Activated CD4-positive, alpha-beta memory T cell treated with anti-CD3 and anti-CD28 coated beads, Interleukin-2, amount 10 ng/mL, durations not matched to agents 7 days and 5 days (primary cell): ENCODE measurements around the gene LHFPL3. TPM values are rescaled to one million over a fixed set of nuclear protein-coding genes. Genes with fewer than 3 reads are reported as not detected.

Experiments
- CTCF ChIA-PET: fragments of 350-600 bp; sonication (Branson Sonifier 250); formaldehyde crosslinking; loops from one replicate; lab custom pipeline; 2021; ENCODE audit warnings: antibody characterized with exemption, inconsistent platforms; lab: Charles Lee
- POLR2A ChIA-PET: fragments of 350-600 bp; sonication (Branson Sonifier 250); formaldehyde crosslinking; loops from one replicate; lab custom pipeline; 2021; ENCODE audit warnings: antibody characterized with exemption; lab: Charles Lee
- DNase-seq: peaks from one replicate; pipeline ENCODE4 v3.0.0-alpha.2; 2020
- H3K27ac Mint-ChIP-seq: one replicate; pipeline ENCODE4 v1.8.0; 2021; ENCODE audit warnings: mild to moderate bottlenecking, mixed read lengths
- H3K27me3 Mint-ChIP-seq: one replicate; pipeline ENCODE4 v1.8.0; 2021; ENCODE audit warnings: mixed read lengths
- H3K36me3 Mint-ChIP-seq: one replicate; pipeline ENCODE4 v1.8.0; 2021; ENCODE audit warnings: low read depth, mixed read lengths
- H3K4me1 Mint-ChIP-seq: one replicate; pipeline ENCODE4 v1.8.0; 2021; ENCODE audit warnings: mixed read lengths
- H3K4me3 Mint-ChIP-seq: one replicate; pipeline ENCODE4 v1.8.0; 2021; ENCODE audit warnings: mild to moderate bottlenecking, mixed read lengths
- H3K9me3 Mint-ChIP-seq: one replicate; pipeline ENCODE4 v1.8.0; 2021; ENCODE audit warnings: mixed read lengths
- total RNA-seq, 2 experiments: library from RNA; stranded (reverse); gene quantifications; one replicate each; pipeline ENCODE4 v1.2.3, GENCODE V29; 2021

Gene LHFPL3
- total RNA-seq, 2 experiments from 2014 or later: not detected

GRCh38 chr7:104809906-104810305, 481.5 kb downstream of the LHFPL3 start:
- H3K4me1 Mint-ChIP-seq: no peaks in the 10 kb centered on the region
- POLR2A ChIA-PET: no interaction called here
- no peak overlapping the region for H3K4me3 Mint-ChIP-seq
- peaks cover 27% of the 10 kb centered on the region for H3K27me3 Mint-ChIP-seq
- H3K27ac Mint-ChIP-seq: no peak overlapping the region
- CTCF ChIA-PET: no interaction called here
- H3K36me3 Mint-ChIP-seq: no peaks in the 10 kb centered on the region
- no peak for DNase-seq
- H3K9me3 Mint-ChIP-seq: no peaks in the 10 kb centered on the region

GRCh38 chr7:104814126-104814525, 485.7 kb downstream of the LHFPL3 start:
- no peaks in the 10 kb centered on the region for H3K9me3 Mint-ChIP-seq
- peaks cover 13% of the 10 kb centered on the region for H3K27me3 Mint-ChIP-seq
- DNase-seq: no peak
- no peaks in the 10 kb centered on the region for H3K36me3 Mint-ChIP-seq
- H3K4me1 Mint-ChIP-seq: no peaks in the 10 kb centered on the region
- H3K4me3 Mint-ChIP-seq: no peak overlapping the region
- ChIA-PET POLR2A (no interaction called here), CTCF (no interaction called here)
- no peak overlapping the region for H3K27ac Mint-ChIP-seq

GRCh38 chr7:104814671-104815400, 486.4 kb downstream of the LHFPL3 start:
- DNase-seq: no peak
- Mint-ChIP-seq H3K4me3 (no peak overlapping the region), H3K27me3 (peaks cover 10% of the 10 kb centered on the region), H3K4me1 (no peaks in the 10 kb centered on the region), H3K9me3 (no peaks in the 10 kb centered on the region), H3K36me3 (no peaks in the 10 kb centered on the region), H3K27ac (no peak overlapping the region)
- CTCF ChIA-PET: no interaction called here
- POLR2A ChIA-PET: no interaction called here

- Mint-ChIP-seq H3K4me1 (no peaks in the 10 kb centered on the region), H3K9me3 (no peaks in the 10 kb centered on the region), H3K27ac (no peak overlapping the region), H3K27me3 (no peaks in the 10 kb centered on the region), H3K4me3 (no peak overlapping the region), H3K36me3 (no peaks in the 10 kb centered on the region)
- ChIA-PET CTCF (interaction anchor here (0.6 kb wide), 1 partner anchor 102 kb away, joined by 3 read pairs; no protein-coding TSS in a partner anchor), POLR2A (no interaction called here)
- no peak for DNase-seq
Measured at GRCh38 chr7:104816537-104816936, 488.1 kb downstream of the LHFPL3 start.

GRCh38 chr7:104818961-104819880, 490.8 kb downstream of the LHFPL3 start:
- CTCF ChIA-PET: interaction anchor here (0.7 kb wide), 1 partner anchor 567 kb away, joined by 3 read pairs; no protein-coding TSS in a partner anchor

GRCh38 chr7:104820836-104821535, 492.6 kb downstream of the LHFPL3 start:
- no peak for DNase-seq
- Mint-ChIP-seq H3K4me1 (no peaks in the 10 kb centered on the region), H3K27ac (no peak overlapping the region), H3K36me3 (no peaks in the 10 kb centered on the region), H3K4me3 (no peak overlapping the region), H3K9me3 (no peaks in the 10 kb centered on the region), H3K27me3 (no peaks in the 10 kb centered on the region)
- POLR2A ChIA-PET: no interaction called here
- CTCF ChIA-PET: no interaction called here

More at GRCh38 chr7:104818961-104819880, 490.8 kb downstream of the LHFPL3 start:
- no peak for DNase-seq
- Mint-ChIP-seq H3K36me3 (no peaks in the 10 kb centered on the region), H3K4me1 (no peaks in the 10 kb centered on the region), H3K27ac (no peak overlapping the region), H3K27me3 (no peaks in the 10 kb centered on the region), H3K9me3 (no peaks in the 10 kb centered on the region), H3K4me3 (no peak overlapping the region)
- POLR2A ChIA-PET: no interaction called here

- no peaks in the 10 kb centered on the region for H3K9me3 Mint-ChIP-seq
- POLR2A ChIA-PET: no interaction called here
- H3K27me3 Mint-ChIP-seq: peaks cover 2% of the 10 kb centered on the region
- no peaks in the 10 kb centered on the region for H3K36me3 Mint-ChIP-seq
- no peaks in the 10 kb centered on the region for H3K4me1 Mint-ChIP-seq
- no peak for DNase-seq
- no peak overlapping the region for H3K4me3 Mint-ChIP-seq
- CTCF ChIA-PET: no interaction called here
- H3K27ac Mint-ChIP-seq: no peak overlapping the region
Measured at GRCh38 chr7:104823177-104823576, 494.8 kb downstream of the LHFPL3 start.

- ChIA-PET CTCF (interaction anchor here (1.0 kb wide), 1 partner anchor 594 kb away, joined by 3 read pairs; no protein-coding TSS in a partner anchor), POLR2A (interaction anchor here (0.8 kb wide), 1 partner anchor 15 kb away, joined by 3 read pairs; no protein-coding TSS in a partner anchor)
- DNase-seq: no peak
- Mint-ChIP-seq H3K4me3 (no peak overlapping the region), H3K9me3 (no peaks in the 10 kb centered on the region), H3K4me1 (no peaks in the 10 kb centered on the region), H3K27me3 (peaks cover 2% of the 10 kb centered on the region), H3K27ac (no peak overlapping the region), H3K36me3 (no peaks in the 10 kb centered on the region)
Measured at GRCh38 chr7:104825099-104825498, 496.7 kb downstream of the LHFPL3 start.

GRCh38 chr7:104826135-104826534, 497.7 kb downstream of the LHFPL3 start:
- Mint-ChIP-seq H3K4me1 (no peaks in the 10 kb centered on the region), H3K36me3 (no peaks in the 10 kb centered on the region), H3K9me3 (no peaks in the 10 kb centered on the region), H3K4me3 (no peak overlapping the region), H3K27ac (no peak overlapping the region), H3K27me3 (peaks cover 2% of the 10 kb centered on the region)
- no peak for DNase-seq
- ChIA-PET POLR2A (interaction anchor here (0.9 kb wide), 1 partner anchor 9 kb away, joined by 3 read pairs; no protein-coding TSS in a partner anchor), CTCF (no interaction called here)

GRCh38 chr7:104836976-104837375, 508.6 kb downstream of the LHFPL3 start:
- H3K4me1 Mint-ChIP-seq: no peaks in the 10 kb centered on the region
- ChIA-PET POLR2A (no interaction called here), CTCF (interaction anchor here (2.1 kb wide), 1 partner anchor 11 kb away, joined by 9 read pairs; no protein-coding TSS in a partner anchor)
- peaks cover 13% of the 10 kb centered on the region for H3K27me3 Mint-ChIP-seq
- no peak for DNase-seq
- H3K4me3 Mint-ChIP-seq: no peak overlapping the region
- no peaks in the 10 kb centered on the region for H3K9me3 Mint-ChIP-seq
- H3K27ac Mint-ChIP-seq: no peak overlapping the region
- H3K36me3 Mint-ChIP-seq: no peaks in the 10 kb centered on the region

GRCh38 chr7:104838537-104839299, 510.3 kb downstream of the LHFPL3 start:
- H3K27ac Mint-ChIP-seq: no peak overlapping the region
- no peaks in the 10 kb centered on the region for H3K4me1 Mint-ChIP-seq
- H3K36me3 Mint-ChIP-seq: no peaks in the 10 kb centered on the region
- no peaks in the 10 kb centered on the region for H3K9me3 Mint-ChIP-seq
- H3K4me3 Mint-ChIP-seq: no peak overlapping the region
- no peak for DNase-seq
- ChIA-PET POLR2A (no interaction called here), CTCF (interaction anchor here (1.3 kb wide), 1 partner anchor 44 kb away, joined by 3 read pairs; no protein-coding TSS in a partner anchor)
- H3K27me3 Mint-ChIP-seq: peaks cover 18% of the 10 kb centered on the region

- Mint-ChIP-seq H3K27ac (no peak overlapping the region), H3K36me3 (no peaks in the 10 kb centered on the region), H3K4me3 (no peak overlapping the region), H3K27me3 (peaks cover 18% of the 10 kb centered on the region), H3K4me1 (no peaks in the 10 kb centered on the region), H3K9me3 (no peaks in the 10 kb centered on the region)
- POLR2A ChIA-PET: interaction anchor here (1.2 kb wide), 1 partner anchor 15 kb away, joined by 3 read pairs; no protein-coding TSS in a partner anchor
- DNase-seq: no peak
- CTCF ChIA-PET: no interaction called here
Measured at GRCh38 chr7:104839842-104840241, 511.4 kb downstream of the LHFPL3 start.
